HG02678 (cell line): ENCODE results near the gene HOXB9.

Source experiments
- ATAC-seq: cut with Tn5 transposase; IDR thresholded peaks from one replicate; pipeline ENCODE4 v1.9.1; 2021; ENCODE audit warnings: mild to moderate bottlenecking, moderate library complexity; ENCODE audit not compliant: unreplicated experiment

Gene HOXB9

DNA sequence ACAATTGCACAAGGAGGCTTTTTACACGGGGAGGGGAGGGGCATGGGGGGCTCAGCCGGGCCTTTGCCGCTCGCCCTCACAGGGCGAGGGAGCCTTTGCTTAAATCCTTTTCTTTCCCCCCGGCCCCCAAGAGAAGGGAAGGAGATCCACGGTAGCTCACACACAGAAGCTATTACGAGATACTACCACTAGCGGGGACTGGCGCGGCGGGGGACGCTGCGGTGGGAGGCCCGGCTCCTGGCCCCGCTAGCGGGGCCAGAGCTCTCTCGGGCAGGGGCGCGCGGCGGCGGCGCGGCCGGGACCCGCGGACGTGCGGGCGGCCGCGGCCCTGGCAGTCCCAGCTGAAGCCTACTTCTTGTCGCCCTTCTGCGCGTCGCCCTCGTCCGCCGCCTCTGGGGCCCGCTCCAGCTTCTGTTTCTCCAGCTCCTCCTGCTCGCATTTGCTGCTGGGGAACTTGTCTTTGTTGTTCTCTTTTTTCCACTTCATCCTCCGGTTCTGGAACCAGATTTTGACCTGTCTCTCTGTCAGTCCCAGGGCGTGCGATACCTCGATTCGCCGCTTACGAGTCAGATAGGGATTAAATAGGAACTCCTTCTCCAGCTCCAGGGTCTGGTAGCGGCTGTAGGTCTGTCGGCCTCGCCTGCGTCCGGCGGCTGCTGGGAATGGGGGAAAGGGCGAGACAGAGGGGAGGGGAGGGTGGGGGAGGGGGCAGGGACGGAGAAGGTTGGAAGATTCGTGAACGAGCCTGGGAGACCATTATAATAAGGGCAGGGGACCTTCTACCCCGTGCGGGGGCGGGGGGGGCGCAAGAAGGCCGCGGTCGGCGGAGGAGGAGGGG is 13.1 kb downstream of the HOXB9 start:
- no peak for ATAC-seq

DNA sequence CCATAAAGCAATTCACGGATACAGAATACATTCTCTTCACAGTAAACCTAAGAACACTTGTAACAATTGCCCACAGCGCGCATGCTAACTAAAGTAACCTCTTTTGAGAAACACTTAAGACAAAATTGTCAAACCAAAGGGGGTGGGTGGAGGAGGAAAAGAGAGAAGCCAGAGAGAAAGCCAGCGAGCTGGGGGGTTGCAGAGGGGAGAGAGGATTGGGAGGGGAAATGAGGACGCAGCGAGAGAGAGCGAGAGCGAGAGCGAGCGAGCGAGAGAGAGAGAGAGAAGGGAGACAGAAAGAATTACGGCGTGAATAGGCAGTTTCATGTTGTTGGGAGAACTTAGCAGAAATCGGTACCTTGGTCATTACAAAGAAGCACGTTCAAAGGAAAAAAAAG is 13.7 kb downstream of the HOXB9 start:
- ATAC-seq: no peak

DNA sequence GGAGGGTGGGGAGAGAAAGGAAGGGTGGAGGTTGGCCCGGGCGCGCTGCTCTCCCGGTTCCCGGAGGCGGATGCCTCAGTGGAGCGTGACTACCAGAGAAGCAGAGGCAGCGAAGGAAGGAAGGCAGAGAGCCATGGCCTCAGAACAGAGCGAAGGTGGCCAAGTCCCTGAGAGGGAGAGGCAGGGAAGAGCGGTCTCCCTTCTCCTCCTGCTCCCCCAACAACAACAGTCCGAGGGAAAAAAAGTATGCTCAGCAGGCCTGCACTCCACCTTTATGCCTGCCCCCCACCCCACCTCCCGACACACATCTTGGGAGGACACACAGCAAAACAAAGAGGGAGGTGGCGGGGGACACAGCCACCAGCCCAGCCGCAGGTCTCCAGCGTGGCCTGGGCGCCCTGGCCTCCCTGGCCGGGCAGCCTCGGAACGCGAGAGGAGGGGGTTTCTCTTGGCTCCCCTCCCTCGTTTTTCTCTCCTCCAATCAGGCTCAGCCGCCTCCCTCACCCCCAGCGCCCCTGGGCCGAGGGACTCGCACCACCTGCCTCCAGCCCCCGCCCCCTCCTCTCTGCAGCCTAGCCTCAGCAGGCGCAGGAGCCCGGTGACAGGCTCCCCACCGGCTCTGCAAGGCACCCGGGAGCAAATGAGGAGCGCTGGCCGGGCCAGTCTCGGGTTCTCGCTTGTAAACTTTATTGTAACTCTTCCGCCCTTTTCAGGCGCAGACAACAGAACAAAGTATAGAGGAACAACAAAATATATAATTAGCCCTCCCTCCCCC is 14.3 kb downstream of the HOXB9 start:
- ATAC-seq: no peak

DNA sequence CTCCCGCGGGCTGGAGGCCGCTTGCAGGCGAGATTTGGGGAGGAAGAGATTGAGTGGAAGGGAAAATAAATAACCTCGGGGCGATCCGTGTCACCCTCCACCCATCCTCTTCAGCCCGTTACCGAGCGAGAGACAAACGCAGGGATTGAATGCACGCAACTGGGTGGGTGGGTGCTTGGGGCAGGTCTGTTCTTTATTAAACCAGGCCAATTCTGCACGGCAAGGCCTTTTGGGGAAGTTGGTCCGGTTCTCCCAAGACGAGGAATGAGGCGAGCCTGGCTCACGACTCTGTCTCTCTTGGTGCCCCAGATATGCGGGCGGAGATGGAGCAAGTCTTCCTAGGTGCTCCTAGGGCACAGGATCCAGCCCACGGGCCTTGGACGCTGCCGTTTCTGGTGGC is 14.9 kb downstream of the HOXB9 start:
- ATAC-seq: peak; percentile 12

DNA sequence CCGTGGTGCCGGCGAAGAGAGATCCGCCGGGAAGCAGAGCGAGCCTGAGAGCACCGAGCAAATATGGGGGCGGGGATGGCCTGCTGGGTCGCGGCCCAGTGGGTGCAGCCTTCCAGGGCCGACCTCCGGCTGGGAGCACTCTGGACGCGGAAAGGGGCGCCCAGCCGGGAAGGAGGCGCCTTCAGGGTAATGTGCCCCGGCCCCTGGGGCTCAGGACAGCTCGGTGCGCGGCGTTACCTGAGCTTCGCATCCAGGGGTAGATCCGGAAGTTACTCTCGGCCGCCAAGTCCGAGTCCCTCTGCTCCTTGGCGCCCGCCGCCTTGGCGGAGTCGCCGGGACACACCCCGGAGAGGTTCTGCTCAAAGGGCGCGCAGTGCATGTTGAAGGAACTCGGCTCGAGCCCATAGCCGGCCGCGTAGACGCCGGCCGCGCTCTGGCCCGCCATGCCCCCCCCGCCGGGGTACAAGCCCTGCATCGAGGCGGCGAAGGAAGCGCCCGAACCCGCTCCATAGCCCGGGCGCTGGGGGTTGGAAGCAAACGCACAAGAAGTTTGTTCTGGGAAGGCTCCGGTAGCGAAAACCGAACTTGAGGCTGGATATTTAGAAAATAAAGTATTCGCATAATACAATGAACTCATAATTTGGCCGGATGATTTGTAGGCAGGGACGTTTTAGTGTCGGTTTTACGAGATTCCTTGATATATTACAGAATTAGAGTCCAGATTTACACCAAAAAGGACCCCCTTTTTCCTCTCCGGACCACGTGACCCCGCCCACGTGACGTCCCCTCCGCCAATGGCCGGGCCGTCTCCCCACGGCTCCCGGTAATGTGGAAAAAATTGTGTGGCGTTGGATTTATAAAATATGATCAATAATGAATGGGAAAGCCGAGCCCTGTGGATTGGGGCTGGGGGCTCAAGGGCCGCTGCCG is 15.6 kb downstream of the HOXB9 start, which contains the start of gene HOXB7:
Gene HOXB7 (minus strand): TSS at position 736 of the 930 bp plus-strand sequence. CDS start 99 bp downstream, at position 637.
- peak; percentile 41 for ATAC-seq

DNA sequence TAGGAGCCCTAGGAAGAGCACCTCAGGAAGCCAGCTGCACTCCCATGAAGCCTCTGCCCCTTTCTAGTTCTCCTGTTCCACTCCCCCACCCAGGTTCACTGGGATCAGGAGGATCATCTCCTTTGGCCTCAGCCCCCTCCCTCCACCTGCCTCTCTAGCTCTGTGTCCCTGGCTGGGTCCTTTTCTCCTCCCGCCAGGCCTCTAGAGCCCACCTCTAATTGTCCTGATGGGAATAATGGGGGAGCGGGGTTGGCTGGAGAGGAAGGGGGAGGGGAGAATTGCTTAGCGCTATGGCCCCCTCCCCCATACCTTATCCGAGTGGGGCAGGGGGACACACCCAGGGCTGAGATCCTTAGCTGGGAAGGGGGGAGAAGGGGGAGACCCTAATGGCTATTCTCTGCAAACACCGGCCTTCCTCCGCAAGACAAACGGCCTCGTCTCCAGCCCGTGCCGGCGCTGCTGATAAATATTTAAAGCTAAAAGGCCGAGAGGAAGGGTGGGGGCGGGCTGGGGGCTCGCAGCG is 16.3 kb downstream of the HOXB9 start:
- ATAC-seq: no peak

DNA sequence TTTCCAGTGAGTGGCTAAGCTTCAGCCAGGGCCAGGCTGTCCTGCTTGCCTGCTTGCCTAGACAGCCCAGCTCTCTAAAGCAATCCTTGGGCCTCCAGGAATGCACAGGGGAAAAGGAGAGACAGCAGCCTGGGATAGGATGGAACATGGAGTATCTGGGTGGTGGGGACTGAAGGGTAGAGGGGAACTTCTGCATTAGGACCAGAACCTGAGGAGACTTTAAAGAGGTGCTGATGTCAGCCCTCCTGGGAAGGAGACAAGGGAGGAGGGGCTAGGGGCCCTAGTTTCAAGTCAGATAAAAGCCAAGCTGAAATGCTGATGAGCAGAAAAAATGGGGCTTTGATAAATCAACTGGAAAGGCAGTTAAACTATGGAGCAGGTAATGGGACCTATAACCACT is 17.1 kb downstream of the HOXB9 start:
- ATAC-seq: no peak

DNA sequence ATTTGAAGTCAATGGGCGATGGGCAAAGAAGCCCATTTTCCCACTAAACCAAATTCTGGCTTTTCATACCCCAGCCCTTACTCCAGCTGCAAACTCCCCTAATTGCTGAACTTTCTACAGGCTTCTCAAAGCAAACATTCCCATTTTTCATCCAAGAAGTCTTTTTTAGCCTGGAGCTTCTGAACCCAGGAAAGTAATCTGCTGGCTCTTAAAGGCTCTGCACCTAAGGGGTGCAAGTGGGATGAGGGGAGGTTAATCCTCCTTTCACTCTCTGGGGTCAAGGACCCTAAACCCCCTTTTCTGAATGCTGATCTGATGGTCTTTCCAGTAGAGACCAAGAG is 17.7 kb downstream of the HOXB9 start:
- no peak for ATAC-seq

DNA sequence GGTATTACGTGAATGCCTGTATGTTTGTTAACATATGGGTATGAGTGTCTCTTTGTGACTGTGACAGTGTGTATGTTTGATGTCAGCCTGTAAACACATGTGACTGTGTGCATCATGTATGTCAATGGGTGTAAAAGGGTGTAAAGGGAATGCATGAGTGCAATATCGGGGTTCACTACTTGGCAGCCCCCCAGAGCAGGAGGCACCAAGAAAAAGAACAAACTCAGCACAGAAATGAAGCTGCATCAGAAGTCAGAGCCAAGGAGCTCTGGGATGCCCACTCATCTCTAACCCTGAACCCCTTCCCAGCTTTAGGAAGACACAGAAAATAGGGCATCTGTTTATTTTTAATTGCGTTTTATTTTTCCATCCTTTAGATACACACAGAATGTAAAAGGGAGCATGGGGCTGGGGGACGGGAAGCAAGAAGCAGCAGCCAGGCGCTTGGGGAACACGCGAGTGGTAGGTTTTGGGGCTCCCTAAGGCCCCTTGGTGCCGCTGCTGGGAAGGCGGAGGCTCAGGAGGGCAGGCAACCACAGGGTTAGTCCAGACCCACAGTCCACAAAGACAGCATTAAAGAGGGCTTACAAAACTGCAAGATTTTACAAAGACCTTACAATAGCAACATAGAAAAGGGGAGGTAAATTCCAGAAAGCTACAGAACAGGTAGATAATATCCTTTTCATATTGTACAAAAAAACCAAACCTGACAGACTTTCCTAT is 19.1 kb downstream of the HOXB9 start:
- ATAC-seq: no peak

DNA sequence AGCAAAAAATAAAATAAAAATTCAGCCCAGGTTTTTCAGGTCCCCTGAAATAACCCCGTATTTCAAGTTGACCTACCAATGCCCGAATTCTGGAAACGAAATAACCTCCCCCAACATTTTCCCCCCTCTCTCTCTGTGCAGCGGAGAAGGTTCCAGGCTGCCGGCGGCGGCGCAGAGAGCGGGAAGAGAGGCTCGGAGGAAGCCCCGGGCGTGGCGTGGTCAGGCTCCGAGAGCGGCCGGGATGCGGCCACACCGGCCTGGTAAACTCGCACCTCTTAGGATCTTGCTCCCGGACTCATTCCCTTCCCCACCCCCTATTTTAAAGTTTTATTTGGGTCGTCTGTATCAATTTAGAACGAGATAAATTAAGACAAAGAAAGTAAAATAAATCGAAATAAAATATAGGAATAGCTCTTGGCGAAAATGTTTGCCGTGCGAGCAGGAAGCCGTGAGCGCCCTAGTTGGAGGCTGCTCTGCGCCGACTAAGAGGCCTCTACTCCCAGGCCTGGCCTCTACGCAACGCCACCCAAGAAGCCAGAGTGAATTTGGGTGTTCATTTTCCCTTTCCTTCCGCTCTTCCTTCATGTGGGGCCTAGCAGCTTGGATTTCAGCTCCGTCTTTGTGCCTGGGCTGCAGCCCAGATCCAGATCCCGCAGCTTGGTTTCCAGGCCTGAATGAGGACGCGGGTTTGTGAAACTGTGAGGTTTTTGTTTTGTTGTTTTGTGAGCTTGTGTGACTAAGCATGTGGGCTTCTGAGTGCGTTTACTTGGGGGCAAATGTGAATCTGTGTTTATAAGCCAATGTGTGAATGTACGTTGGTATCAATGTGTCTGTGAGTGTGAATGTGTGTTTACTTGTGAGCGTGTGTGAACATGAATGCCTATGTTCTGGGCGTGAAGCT is 19.9 kb downstream of the HOXB9 start:
- ATAC-seq: no peak

DNA sequence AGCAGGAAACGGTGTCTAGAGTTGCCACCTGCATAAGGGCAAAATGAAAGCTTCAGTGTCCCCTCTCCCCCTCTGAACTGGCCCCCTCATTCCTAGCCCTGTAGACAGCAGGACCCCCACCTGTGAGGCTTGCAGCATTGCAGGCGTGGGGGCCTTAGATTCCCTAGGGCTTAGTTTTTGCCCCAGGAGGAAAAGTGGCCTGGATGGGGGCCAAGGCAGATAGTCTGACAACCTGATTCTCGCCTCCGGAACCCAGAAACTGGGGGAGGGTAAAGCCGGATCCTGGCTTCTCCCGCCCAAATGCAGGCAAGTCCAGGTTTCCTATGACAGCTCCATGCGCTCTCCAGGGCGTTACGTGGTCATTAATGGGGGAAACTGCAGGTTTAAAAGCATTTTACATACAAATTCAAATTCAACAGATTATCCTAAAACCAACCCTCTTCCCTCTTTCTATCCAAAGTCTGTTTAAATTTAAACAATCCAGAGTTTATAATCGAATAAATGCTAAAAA is 20.7 kb downstream of the HOXB9 start:
- no peak for ATAC-seq

DNA sequence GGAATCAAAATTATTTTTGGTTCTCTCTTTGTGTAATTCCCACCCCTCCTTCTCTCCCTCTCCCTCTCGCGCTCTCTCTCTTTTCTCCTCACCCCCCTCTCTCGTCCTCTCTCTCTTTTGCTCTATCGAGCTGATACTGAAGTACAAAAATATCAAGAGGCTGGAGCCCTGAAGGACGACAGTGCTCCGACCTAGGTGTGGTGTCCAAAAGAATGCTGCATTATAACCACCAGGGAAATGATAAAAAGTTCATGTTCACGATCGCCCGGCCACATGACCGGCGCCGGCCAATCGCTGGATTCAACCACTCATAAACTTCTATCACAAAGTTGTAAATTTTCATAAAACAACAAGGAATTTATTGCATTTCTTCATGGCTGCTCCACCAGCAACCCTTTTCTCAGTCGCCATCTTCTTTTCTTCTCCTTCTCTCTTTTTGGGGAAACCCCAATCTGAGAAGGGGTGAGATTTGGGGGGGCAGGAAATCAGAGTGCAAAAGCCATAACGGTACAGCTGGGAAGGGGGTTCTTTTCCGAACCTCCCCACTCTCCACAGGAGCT is 21.3 kb downstream of the HOXB9 start, which contains the start of gene HOXB6:
Gene HOXB6 (minus strand): TSS at position 217 of the 560 bp plus-strand sequence. CDS start 6,836 bp downstream, outside the sequence.
- no peak for ATAC-seq

DNA sequence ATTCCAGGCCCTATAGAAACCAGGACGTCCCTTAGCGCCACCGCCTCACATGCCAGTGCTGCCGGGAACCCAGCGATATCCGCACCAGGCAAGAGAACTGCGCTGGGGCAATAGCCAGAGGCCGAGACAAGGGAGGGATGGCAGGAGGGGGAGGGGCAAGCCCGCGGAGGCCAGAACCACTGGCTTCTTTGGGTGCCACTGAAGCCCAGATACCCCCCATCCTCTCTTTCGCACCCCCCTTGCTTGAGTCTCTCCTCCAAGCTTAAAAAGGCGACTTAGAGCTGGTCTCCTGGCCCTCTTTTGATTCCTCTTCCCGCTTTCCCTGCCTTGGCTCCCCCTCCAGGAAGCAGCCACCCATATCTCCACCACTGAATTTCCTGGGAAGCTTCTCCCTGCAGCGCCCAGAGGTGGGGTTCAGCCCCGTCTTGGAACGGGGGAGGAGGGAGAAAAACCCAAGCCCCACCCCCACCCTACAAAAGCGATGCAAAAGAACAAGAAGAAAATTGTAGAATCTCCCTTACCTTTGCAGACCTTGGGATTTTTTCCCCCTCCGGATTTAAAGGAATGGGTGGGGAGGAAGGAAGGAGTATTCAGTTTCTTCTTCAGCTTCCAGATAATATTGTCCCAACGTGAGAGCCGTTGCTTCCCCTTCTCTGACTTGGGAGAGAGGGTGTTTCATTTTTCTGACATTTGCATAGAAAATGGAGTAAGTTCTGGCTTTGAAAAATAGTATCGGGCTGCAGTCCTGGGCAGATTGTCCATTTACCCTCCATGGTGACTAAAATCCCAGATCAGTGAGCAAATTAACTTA is 22.0 kb downstream of the HOXB9 start:
- ATAC-seq: no peak

DNA sequence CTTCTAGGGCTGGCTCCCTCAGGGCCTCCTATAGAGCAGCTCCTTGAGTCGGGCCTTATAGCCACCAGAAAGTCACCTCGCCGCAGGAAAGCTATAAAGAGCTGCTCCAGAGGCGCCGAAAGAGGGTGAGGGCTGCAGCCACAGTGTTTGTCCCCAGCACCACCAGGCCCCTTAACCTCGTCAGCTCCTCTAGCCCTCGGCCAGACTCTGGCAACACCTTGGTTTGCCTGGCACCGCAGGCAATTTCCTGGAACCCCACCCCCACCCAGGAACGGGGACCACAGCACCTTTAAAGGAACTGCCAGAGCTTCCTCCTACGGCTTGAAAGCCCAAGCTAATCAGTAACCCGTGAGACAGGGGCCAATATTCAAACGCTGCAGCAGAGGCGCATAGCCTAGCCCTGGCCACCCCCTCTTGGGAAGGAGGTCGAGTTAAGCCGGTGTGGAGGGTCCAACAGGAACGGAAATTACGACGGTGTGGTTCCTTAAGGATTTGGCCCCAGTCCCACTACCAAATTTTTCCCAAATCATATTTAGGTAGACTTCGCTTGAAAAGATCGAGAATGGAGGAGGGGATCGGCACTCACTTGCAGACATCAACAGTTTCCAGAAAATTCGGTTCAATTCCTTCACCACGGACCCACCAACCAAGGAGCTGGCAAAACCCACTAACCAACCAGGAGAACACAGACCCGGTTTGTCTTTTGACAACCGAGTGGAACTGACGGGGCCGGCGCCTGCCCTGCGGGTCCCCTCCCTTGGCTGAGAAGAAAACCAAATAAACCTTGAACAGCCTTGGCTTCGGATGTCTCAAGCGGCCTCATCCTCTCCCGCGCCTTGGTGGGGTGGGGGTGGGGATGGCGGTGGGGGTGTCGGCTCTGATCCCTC is 24.4 kb downstream of the HOXB9 start:
- ATAC-seq: no peak

DNA sequence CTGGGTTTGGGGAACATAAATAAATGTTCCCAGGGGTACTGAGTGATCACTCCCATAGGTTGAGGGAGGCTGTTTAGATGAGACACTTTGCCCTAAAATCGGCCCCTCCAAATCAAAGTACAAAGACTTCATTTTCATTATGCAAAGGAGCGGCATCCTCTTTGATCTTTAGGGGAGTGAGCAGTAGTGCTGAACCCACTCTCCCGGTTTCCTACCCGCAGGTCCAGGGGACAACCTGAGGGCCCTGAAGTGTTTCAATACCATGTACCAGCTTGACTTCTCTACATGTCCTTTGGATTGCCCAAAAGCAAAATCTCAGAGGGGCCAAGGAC is 25.0 kb downstream of the HOXB9 start:
- no peak for ATAC-seq

DNA sequence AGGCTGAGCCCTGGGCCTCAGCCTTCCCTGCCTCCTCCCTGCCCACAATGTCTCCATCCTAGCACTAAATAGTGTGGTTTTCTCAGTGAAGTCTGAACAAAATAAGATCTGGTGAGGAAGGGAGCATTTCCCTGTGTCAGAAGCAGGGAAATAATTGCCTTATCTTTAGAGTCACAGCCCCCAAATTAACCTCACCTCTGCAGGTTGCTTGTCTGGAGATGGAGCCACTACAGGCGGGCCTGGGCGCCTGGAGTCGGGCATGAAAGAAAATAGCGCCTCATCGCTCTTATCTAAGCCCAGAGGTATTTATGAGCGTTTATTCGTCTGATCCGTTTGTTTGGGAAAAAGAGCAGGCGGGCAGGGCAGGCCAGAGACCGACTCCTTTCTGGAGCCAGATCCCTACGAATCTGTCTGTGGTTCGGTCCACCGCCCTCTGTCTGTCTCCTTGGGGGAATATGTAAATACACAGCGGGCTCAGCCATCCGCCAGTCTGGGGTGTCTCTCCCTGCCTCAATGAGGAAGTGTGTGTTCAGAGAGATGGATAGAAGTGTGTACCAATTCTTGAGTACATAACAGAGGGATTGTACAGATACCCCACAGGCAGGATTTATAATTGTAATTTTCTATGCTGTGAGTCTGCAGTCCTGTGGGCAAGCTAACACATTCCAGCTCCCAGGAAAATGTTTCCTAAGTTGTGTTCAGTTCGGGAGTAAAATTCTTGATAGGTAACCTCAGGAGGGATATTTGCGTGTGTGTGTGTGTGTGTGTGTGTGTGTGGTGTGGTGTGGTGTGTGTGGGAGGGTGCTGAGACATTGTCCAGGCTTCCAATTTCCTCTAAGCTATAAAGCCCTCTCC is 25.7 kb downstream of the HOXB9 start:
- ATAC-seq: no peak
